ENCODE measurements around the gene USP21.

Gene USP21

GRCh38 chr1:161161652-161162051 is 2.4 kb downstream of the USP21 start:
- Histone ChIP-seq H3K9ac (ENCODE audit: low read length) (no peak overlapping the region), H3K27ac (ENCODE audit: low read length, poor library complexity, severe bottlenecking) (no peak overlapping the region), H2BK15ac (ENCODE audit: low read depth, poor library complexity, severe bottlenecking) (no peak overlapping the region), H2BK5ac (ENCODE audit: low read depth, low read length, poor library complexity, severe bottlenecking) (no peak overlapping the region), H3K23ac (ENCODE audit: low read length in 2 of 2) (no peak overlapping the region), H2BK12ac (ENCODE audit: low read length in 2 of 2) (no peak overlapping the region), H2AK5ac (ENCODE audit: low read length, severe bottlenecking) (no peak overlapping the region), H3K27me3 (ENCODE audit: control insufficient read depth in 1 of 2, insufficient read depth in 1 of 2, low read length in 2 of 2) (no peaks in the 10 kb centered on the region), H3K18ac (ENCODE audit: low read depth in 1 of 2, low read length in 2 of 2) (no peak overlapping the region), H3K4me3 (ENCODE audit: insufficient read depth in 1 of 2, low read depth in 1 of 2, low read length in 2 of 2) (no peak overlapping the region), H4K8ac (ENCODE audit: low read length) (no peak overlapping the region), H2AFZ (ENCODE audit: low read depth, low read length) (no peak overlapping the region), H3K4me1 (ENCODE audit: control insufficient read depth, insufficient read depth, low read depth, low read length) (peaks cover 23% of the 10 kb centered on the region), H3K36me3 (ENCODE audit: control insufficient read depth in 1 of 2, insufficient read depth in 2 of 2, low read depth in 1 of 2, low read length in 2 of 2) (peaks cover 49 to 63% of the 10 kb centered on the region in 2 experiments), H2BK120ac (ENCODE audit: low read depth, low read length) (no peak overlapping the region), H3K79me1 (replicated peaks; ENCODE audit: low read length, poor library complexity, severe bottlenecking) (peaks cover 34% of the 10 kb centered on the region), H3K9me3 (ENCODE audit: control insufficient read depth, low read length) (no peaks in the 10 kb centered on the region), H4K91ac (ENCODE audit: low read length) (no peak overlapping the region), H3K4ac (ENCODE audit: low read depth in 1 of 2, low read length in 2 of 2) (no peak overlapping the region), H3K4me2 (ENCODE audit: low read length, poor library complexity, severe bottlenecking) (no peak overlapping the region), H3K14ac (ENCODE audit: low read length in 2 of 2) (no peak overlapping the region)
- DNase-seq: no peak
- 97% methylated on average over 4 of the region's 5 CpGs for WGBS

GRCh38 chr1:161162052-161162451 is 2.8 kb downstream of the USP21 start:
- Histone ChIP-seq H2BK5ac (ENCODE audit: low read depth, low read length, poor library complexity, severe bottlenecking) (no peak overlapping the region), H2AFZ (ENCODE audit: low read depth, low read length) (no peak overlapping the region), H2AK5ac (ENCODE audit: low read length, severe bottlenecking) (no peak overlapping the region), H3K9ac (ENCODE audit: low read length) (no peak overlapping the region), H3K36me3 (ENCODE audit: control insufficient read depth in 1 of 2, insufficient read depth in 2 of 2, low read depth in 1 of 2, low read length in 2 of 2) (peaks cover 46 to 59% of the 10 kb centered on the region in 2 experiments), H2BK12ac (ENCODE audit: low read length in 2 of 2) (no peak overlapping the region), H3K27me3 (ENCODE audit: control insufficient read depth in 1 of 2, insufficient read depth in 1 of 2, low read length in 2 of 2) (no peaks in the 10 kb centered on the region), H3K4me2 (ENCODE audit: low read length, poor library complexity, severe bottlenecking) (no peak overlapping the region), H3K23ac (ENCODE audit: low read length in 2 of 2) (no peak overlapping the region), H4K8ac (ENCODE audit: low read length) (no peak overlapping the region), H4K91ac (ENCODE audit: low read length) (no peak overlapping the region), H3K79me1 (replicated peaks; ENCODE audit: low read length, poor library complexity, severe bottlenecking) (peaks cover 33% of the 10 kb centered on the region), H2BK15ac (ENCODE audit: low read depth, poor library complexity, severe bottlenecking) (no peak overlapping the region), H3K4me3 (ENCODE audit: insufficient read depth in 1 of 2, low read depth in 1 of 2, low read length in 2 of 2) (no peak overlapping the region), H3K27ac (ENCODE audit: low read length, poor library complexity, severe bottlenecking) (no peak overlapping the region), H2BK120ac (ENCODE audit: low read depth, low read length) (no peak overlapping the region), H3K9me3 (ENCODE audit: control insufficient read depth, low read length) (no peaks in the 10 kb centered on the region), H3K18ac (ENCODE audit: low read depth in 1 of 2, low read length in 2 of 2) (no peak overlapping the region), H3K4me1 (ENCODE audit: control insufficient read depth, insufficient read depth, low read depth, low read length) (peaks cover 24% of the 10 kb centered on the region), H3K4ac (ENCODE audit: low read depth in 1 of 2, low read length in 2 of 2) (no peak overlapping the region), H3K14ac (ENCODE audit: low read length in 2 of 2) (no peak overlapping the region)
- 60% methylated on average over 5 of the region's 7 CpGs for WGBS
- no peak for DNase-seq

GRCh38 chr1:161162806-161163205 is 3.5 kb downstream of the USP21 start:
- no peak overlapping the region for H3K23ac ChIP-seq (ENCODE audit: low read length in 2 of 2)
- H3K27ac ChIP-seq (ENCODE audit: low read length, poor library complexity, severe bottlenecking): no peak overlapping the region
- no peak overlapping the region for H3K18ac ChIP-seq (ENCODE audit: low read depth in 1 of 2, low read length in 2 of 2)
- H2AFZ ChIP-seq (ENCODE audit: low read depth, low read length): no peak overlapping the region
- H3K4me1 ChIP-seq (ENCODE audit: control insufficient read depth, insufficient read depth, low read depth, low read length): peaks cover 29% of the 10 kb centered on the region
- H4K91ac ChIP-seq (ENCODE audit: low read length): no peak overlapping the region
- 93% methylated on average over 7 of the region's 10 CpGs for WGBS
- no peaks in the 10 kb centered on the region for H3K9me3 ChIP-seq (ENCODE audit: control insufficient read depth, low read length)
- no peak overlapping the region for H3K14ac ChIP-seq (ENCODE audit: low read length in 2 of 2)
- H2AK5ac ChIP-seq (ENCODE audit: low read length, severe bottlenecking): no peak overlapping the region
- no peak overlapping the region for H3K4me2 ChIP-seq (ENCODE audit: low read length, poor library complexity, severe bottlenecking)
- H2BK15ac ChIP-seq (ENCODE audit: low read depth, poor library complexity, severe bottlenecking): no peak overlapping the region
- no peak overlapping the region for H2BK120ac ChIP-seq (ENCODE audit: low read depth, low read length)
- H3K27me3 ChIP-seq (ENCODE audit: control insufficient read depth in 1 of 2, insufficient read depth in 1 of 2, low read length in 2 of 2): no peaks in the 10 kb centered on the region
- no peak overlapping the region for H2BK12ac ChIP-seq (ENCODE audit: low read length in 2 of 2)
- peak overlapping the region; percentile 30 for H3K9ac ChIP-seq (ENCODE audit: low read length)
- no peak overlapping the region for H3K4ac ChIP-seq (ENCODE audit: low read depth in 1 of 2, low read length in 2 of 2)
- H4K8ac ChIP-seq (ENCODE audit: low read length): no peak overlapping the region
- H3K4me3 ChIP-seq (ENCODE audit: insufficient read depth in 1 of 2, low read depth in 1 of 2, low read length in 2 of 2): no peak overlapping the region
- no peak for DNase-seq
- peaks cover 47 to 52% of the 10 kb centered on the region in 2 experiments for H3K36me3 ChIP-seq (ENCODE audit: control insufficient read depth in 1 of 2, insufficient read depth in 2 of 2, low read depth in 1 of 2, low read length in 2 of 2)
- peaks cover 38% of the 10 kb centered on the region for H3K79me1 ChIP-seq (replicated peaks; ENCODE audit: low read length, poor library complexity, severe bottlenecking)
- H2BK5ac ChIP-seq (ENCODE audit: low read depth, low read length, poor library complexity, severe bottlenecking): no peak overlapping the region

GRCh38 chr1:161163793-161164192 is 4.5 kb downstream of the USP21 start:
- Histone ChIP-seq H3K36me3 (ENCODE audit: control insufficient read depth in 1 of 2, insufficient read depth in 2 of 2, low read depth in 1 of 2, low read length in 2 of 2) (peaks cover 46 to 48% of the 10 kb centered on the region in 2 experiments), H3K4me2 (ENCODE audit: low read length, poor library complexity, severe bottlenecking) (no peak overlapping the region), H3K23ac (ENCODE audit: low read length in 2 of 2) (no peak overlapping the region), H3K4ac (ENCODE audit: low read depth in 1 of 2, low read length in 2 of 2) (no peak overlapping the region), H3K4me3 (ENCODE audit: insufficient read depth in 1 of 2, low read depth in 1 of 2, low read length in 2 of 2) (no peak overlapping the region), H3K79me1 (replicated peaks; ENCODE audit: low read length, poor library complexity, severe bottlenecking) (peaks cover 44% of the 10 kb centered on the region), H3K9me3 (ENCODE audit: control insufficient read depth, low read length) (no peaks in the 10 kb centered on the region), H3K4me1 (ENCODE audit: control insufficient read depth, insufficient read depth, low read depth, low read length) (peaks cover 29% of the 10 kb centered on the region), H4K8ac (ENCODE audit: low read length) (no peak overlapping the region), H2BK12ac (ENCODE audit: low read length in 2 of 2) (no peak overlapping the region), H2BK120ac (ENCODE audit: low read depth, low read length) (no peak overlapping the region), H2BK15ac (ENCODE audit: low read depth, poor library complexity, severe bottlenecking) (no peak overlapping the region), H2BK5ac (ENCODE audit: low read depth, low read length, poor library complexity, severe bottlenecking) (no peak overlapping the region), H3K14ac (ENCODE audit: low read length in 2 of 2) (no peak overlapping the region), H3K18ac (ENCODE audit: low read depth in 1 of 2, low read length in 2 of 2) (no peak overlapping the region), H2AK5ac (ENCODE audit: low read length, severe bottlenecking) (no peak overlapping the region), H4K91ac (ENCODE audit: low read length) (no peak overlapping the region), H3K9ac (ENCODE audit: low read length) (peak overlapping the region; percentile 30), H2AFZ (ENCODE audit: low read depth, low read length) (no peak overlapping the region), H3K27ac (ENCODE audit: low read length, poor library complexity, severe bottlenecking) (no peak overlapping the region), H3K27me3 (ENCODE audit: control insufficient read depth in 1 of 2, insufficient read depth in 1 of 2, low read length in 2 of 2) (no peaks in the 10 kb centered on the region)
- no peak for DNase-seq
- 94% methylated on average over 5 of the region's 5 CpGs for WGBS

All from mesenchymal stem cell (in vitro differentiated cells and primary cell).